ENCODE results near the gene TLCD1.

GRCh38 chr17:28741358-28742349, 15.6 kb upstream of the TLCD1 start:
- no peak for TF ChIP-seq CTCF (IDR thresholded peaks at IDR 0.05)
- no peak for TF ChIP-seq CHD2 (IDR thresholded peaks at IDR 0.05; ENCODE audit: low read length, partially characterized antibody)
- TF ChIP-seq REST (IDR thresholded peaks at IDR 0.05; ENCODE audit: low read depth, low read length): no peak
- no peak for TF ChIP-seq TCF12 (IDR thresholded peaks at IDR 0.05)
- no peak for TF ChIP-seq JUND (IDR thresholded peaks at IDR 0.05)
- TF ChIP-seq TEAD4 (IDR thresholded peaks at IDR 0.05; ENCODE audit: borderline replicate concordance, insufficient read depth): no peak
- no peak for TF ChIP-seq FOXM1 (IDR thresholded peaks at IDR 0.05; ENCODE audit: low read depth)
- TF ChIP-seq NFIC (IDR thresholded peaks at IDR 0.05; ENCODE audit: borderline replicate concordance): no peak
- TF ChIP-seq SIN3A (IDR thresholded peaks at IDR 0.05; ENCODE audit: borderline replicate concordance, low read depth, low read length): no peak
- TF ChIP-seq USF2 (IDR thresholded peaks at IDR 0.05; ENCODE audit: borderline replicate concordance, low read depth, low read length): no peak
- TF ChIP-seq RAD21 (IDR thresholded peaks at IDR 0.05; ENCODE audit: low read length): no peak
- no peak for TF ChIP-seq RFX5 (IDR thresholded peaks at IDR 0.05; ENCODE audit: low read length)

Data from SK-N-SH (cell line).